GM12878 (cell line): Measurements from ENCODE around the gene GRIN2A.

Experiments
- ASH2L ChIP-seq: fragments of 300-600, 200-600 bp; sonication (generic); IDR thresholded peaks from 2 replicates; pipeline ENCODE4 v1.6.1; 2017; ENCODE audit warnings: low read depth, mild to moderate bottlenecking, borderline replicate concordance
- BRCA1 ChIP-seq: IDR thresholded peaks from 2 replicates; pipeline ENCODE4 v1.6.1; 2011; ENCODE audit warnings: low read depth, low read length, improper control_type of control experiment
- CTCF ChIP-seq, 3 experiments: IDR thresholded peaks in 2 of 3; conservative IDR thresholded peaks in 1 of 3; 2 replicates each; pipeline ENCODE4 v1.5.1; 2011; ENCODE audit warnings: low read depth in 3 of 3, low read length in 3 of 3, mild to moderate bottlenecking in 3 of 3, control low read depth in 2 of 3, moderate library complexity in 2 of 3, inconsistent platforms in 1 of 3, mixed read lengths in 1 of 3; ENCODE audit not compliant: control insufficient read depth in 2 of 3, insufficient read depth in 1 of 3; ENCODE audit errors: extremely low read depth in 1 of 3
- EZH2 ChIP-seq: IDR thresholded peaks from 2 replicates; pipeline ENCODE4 v1.6.1; 2012; ENCODE audit warnings: low read depth, mild to moderate bottlenecking, control low read depth, inconsistent platforms, low read length, borderline replicate concordance; ENCODE audit not compliant: control insufficient read depth
- GABPA ChIP-seq: IDR thresholded peaks from 2 replicates; pipeline ENCODE4 v1.6.1; 2014; ENCODE audit warnings: antibody characterized with exemption, low read depth, mild to moderate bottlenecking, inconsistent platforms
- HCFC1 ChIP-seq: fragments of 150-350 bp; IDR thresholded peaks from 2 replicates; pipeline ENCODE4 v1.6.1; 2014; ENCODE audit warnings: low read length
- NFIC ChIP-seq: IDR thresholded peaks from 2 replicates; pipeline ENCODE4 v1.6.1; 2012; ENCODE audit warnings: low read depth, mild to moderate bottlenecking, inconsistent platforms, low read length, moderate library complexity
- NFYA ChIP-seq: IDR thresholded peaks from 2 replicates; pipeline ENCODE4 v1.6.1; 2011; ENCODE audit warnings: low read depth, mild to moderate bottlenecking, low read length, improper control_type of control experiment, borderline replicate concordance
- POLR2AphosphoS5 ChIP-seq: IDR thresholded peaks from 2 replicates; pipeline ENCODE4 v1.6.1; 2011; ENCODE audit warnings: mild to moderate bottlenecking, low read length, inconsistent platforms
- RFX5 ChIP-seq: IDR thresholded peaks from 2 replicates; pipeline ENCODE4 v1.6.1; 2011; ENCODE audit warnings: low read depth, low read length, improper control_type of control experiment
- SUZ12 ChIP-seq: fragments of 200-600 bp; sonication (generic); IDR thresholded peaks from one replicate; pipeline ENCODE4 v1.6.1; 2018; ENCODE audit warnings: antibody characterized with exemption, mild to moderate bottlenecking; ENCODE audit not compliant: unreplicated experiment
- ZNF274 ChIP-seq: IDR thresholded peaks from one replicate; pipeline ENCODE4 v1.8.0; 2011; ENCODE audit not compliant: insufficient read length, insufficient read depth
- TF ChIP-seq, protein P1 (sequence below): IDR thresholded peaks from 2 replicates; pipeline ENCODE4 v1.6.1; 2012; ENCODE audit warnings: low read length, inconsistent platforms
- TF ChIP-seq, protein P2 (sequence below): IDR thresholded peaks from 2 replicates; pipeline ENCODE4 v1.6.1; 2012; ENCODE audit warnings: low read depth, low read length, improper control_type of control experiment

DNA sequence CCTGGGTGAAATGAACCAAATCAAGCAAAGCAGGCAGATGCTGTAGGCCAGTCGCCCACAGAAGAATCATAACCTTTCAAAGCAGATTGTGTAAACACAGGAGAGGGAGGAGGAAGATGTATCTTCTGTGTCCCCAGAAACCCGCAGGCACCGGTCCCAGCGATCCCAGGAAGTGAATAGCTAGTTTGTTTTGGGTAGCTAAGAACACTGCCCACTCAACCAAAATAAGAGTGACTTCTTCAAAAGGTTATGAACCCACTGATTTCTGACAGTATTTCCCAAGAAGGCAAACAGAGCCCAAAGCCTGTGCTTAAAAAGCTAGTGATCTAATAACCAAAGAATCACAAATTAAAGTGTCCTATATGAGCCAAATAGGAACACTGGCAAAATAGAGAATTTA lies 67.8 kb downstream of the GRIN2A start:
- TF ChIP-seq CTCF (IDR thresholded peaks at IDR 0.05 in 2 of 3, conservative IDR thresholded peaks at IDR 0.05 in 1 of 3; ENCODE audit: control insufficient read depth in 2 of 3, extremely low read depth in 1 of 3, insufficient read depth in 1 of 3, low read depth in 3 of 3, low read length in 3 of 3) (no peak), POLR2AphosphoS5 (no peak), BRCA1 (no peak), ASH2L (no peak), NFIC (no peak), RFX5 (no peak), SUZ12 (no peak), EZH2 (no peak), GABPA (no peak), NFYA (no peak), HCFC1 (no peak), ZNF274 (no peak)
- TF ChIP-seq, protein P1, sequence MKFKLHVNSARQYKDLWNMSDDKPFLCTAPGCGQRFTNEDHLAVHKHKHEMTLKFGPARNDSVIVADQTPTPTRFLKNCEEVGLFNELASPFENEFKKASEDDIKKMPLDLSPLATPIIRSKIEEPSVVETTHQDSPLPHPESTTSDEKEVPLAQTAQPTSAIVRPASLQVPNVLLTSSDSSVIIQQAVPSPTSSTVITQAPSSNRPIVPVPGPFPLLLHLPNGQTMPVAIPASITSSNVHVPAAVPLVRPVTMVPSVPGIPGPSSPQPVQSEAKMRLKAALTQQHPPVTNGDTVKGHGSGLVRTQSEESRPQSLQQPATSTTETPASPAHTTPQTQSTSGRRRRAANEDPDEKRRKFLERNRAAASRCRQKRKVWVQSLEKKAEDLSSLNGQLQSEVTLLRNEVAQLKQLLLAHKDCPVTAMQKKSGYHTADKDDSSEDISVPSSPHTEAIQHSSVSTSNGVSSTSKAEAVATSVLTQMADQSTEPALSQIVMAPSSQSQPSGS, result no peak
- TF ChIP-seq, protein P2, sequence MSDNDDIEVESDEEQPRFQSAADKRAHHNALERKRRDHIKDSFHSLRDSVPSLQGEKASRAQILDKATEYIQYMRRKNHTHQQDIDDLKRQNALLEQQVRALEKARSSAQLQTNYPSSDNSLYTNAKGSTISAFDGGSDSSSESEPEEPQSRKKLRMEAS, result no peak
